Kidney (tissue), 14 donors: ENCODE measurements around the gene MS4A18. TPM values are rescaled to one million over a fixed set of nuclear protein-coding genes. Genes with fewer than 3 reads are reported as not detected.

Experiments used
- DNase-seq, 5 donors: peaks; one replicate each; pipeline ENCODE4 v3.0.0-alpha.2; 2013 to 2020
- FAIRE-seq: peaks from 2 replicates; lab custom pipeline; 2012; peaks lifted over from hg19 to GRCh38; lab: Jason Lieb, UNC
- H3K27ac ChIP-seq, 2 donors: one replicate each; pipeline ENCODE4 v1.7.0; 2013; ENCODE audit warnings: low read depth in 2 of 2, low read length in 2 of 2, inconsistent platforms in 1 of 2
- H3K27me3 ChIP-seq: one replicate; pipeline ENCODE4 v1.7.1; 2013; ENCODE audit warnings: low read length, inconsistent platforms; ENCODE audit not compliant: control insufficient read depth, insufficient read depth
- H3K36me3 ChIP-seq, 3 donors: one replicate each; pipeline versions ENCODE4 v1.7.0 to v1.7.1; 2013; ENCODE audit warnings: low read length in 3 of 3, control low read depth in 1 of 3, inconsistent platforms in 1 of 3; ENCODE audit not compliant: insufficient read depth in 3 of 3, control insufficient read depth in 2 of 3
- H3K4me1 ChIP-seq, 3 donors: one replicate each; pipeline versions ENCODE4 v1.7.0 to v1.7.1; 2013; ENCODE audit warnings: low read length in 3 of 3, inconsistent platforms in 1 of 3, low read depth in 1 of 3; ENCODE audit not compliant: control insufficient read depth in 2 of 3, insufficient read depth in 2 of 3
- H3K4me3 ChIP-seq, 3 donors: one replicate each; pipeline versions ENCODE4 v1.7.0 to v1.8.1; 2013; ENCODE audit warnings: low read length in 3 of 3, control low read depth in 1 of 3, inconsistent platforms in 1 of 3
- H3K9ac ChIP-seq, 3 donors: one replicate each; pipeline versions ENCODE4 v1.7.0 to v1.7.1; 2013; ENCODE audit warnings: low read length in 3 of 3, control low read depth in 1 of 3, inconsistent platforms in 1 of 3
- H3K9me3 ChIP-seq, 3 donors: one replicate each; pipeline versions ENCODE4 v1.7.0 to v1.7.1; 2013; ENCODE audit warnings: low read length in 3 of 3, control low read depth in 1 of 3, inconsistent platforms in 1 of 3; ENCODE audit not compliant: control insufficient read depth in 2 of 3, insufficient read depth in 1 of 3
- CTCF ChIP-seq: IDR thresholded peaks from 3 replicates; pipeline ENCODE4 v1.5.1; 2012; ENCODE audit warnings: mild to moderate bottlenecking, moderate library complexity, borderline replicate concordance; ENCODE audit not compliant: insufficient read depth; ENCODE audit errors: extremely low read depth
- intact Hi-C: fragments of 100-400 bp; cut with DNase I; formaldehyde crosslinking; loops from one replicate; pipeline ENCODE4 v1.11.1; 2022
- polyA plus RNA-seq: library from polyadenylated mRNA; stranded (reverse); fragments of 350-450 nt; fragmentation: Illumina TruSeq; extraction: RNeasy Lipid Tissue Mini Kit (QIAGEN cat#74804); gene quantifications from one replicate; pipeline ENCODE4 v1.2.3, GENCODE V29; 2014; ENCODE audit warnings: low read depth, low replicate concordance; ENCODE audit not compliant: insufficient read depth
- total RNA-seq: library from RNA; stranded (reverse); fragmentation: NEBNext Ultra II Directional; extraction: Animal tissue kit (Norgen Biotek cat#: 25700); gene quantifications from one replicate; pipeline ENCODE4 v1.2.1, GENCODE V29; 2021
- donor health status: control.
- donor health status: control.
- donor health status: control.
- donor health status: control.
- donor health status: control.
- donor health status: DM: yes; HTN: yes; CAD: no.
- donor health status: Normal renal cell carcinoma (clear cell type).

MS4A18 gene
- total and polyA plus RNA-seq, 2 donors from 2014 or later, result not detected

- no peak for DNase-seq
- no peak overlapping the region for H3K9ac ChIP-seq
- H3K4me1 ChIP-seq, result no peaks in the 10 kb centered on the region
- intact Hi-C loops, result no loop called here
- FAIRE-seq, result no peak
- H3K36me3 ChIP-seq, result no peaks in the 10 kb centered on the region
- H3K27ac ChIP-seq, result no peak overlapping the region
- H3K27me3 ChIP-seq, result no peaks in the 10 kb centered on the region
- peaks cover 0 to 14% (median 2%) of the 10 kb centered on the region in 3 donors for H3K9me3 ChIP-seq
- H3K4me3 ChIP-seq, result no peak overlapping the region
- TF ChIP-seq CTCF, result no peak
These were observed 4.1 kb upstream of the MS4A18 start for GRCh38 chr11:60720460-60720859.

GRCh38 chr11:60725592-60725991 lies 1.1 kb downstream of the MS4A18 start:
- DNase-seq (no peak), FAIRE-seq (no peak)
- intact Hi-C loops, result no loop called here
- H3K27ac ChIP-seq, result no peak overlapping the region
- no peaks in the 10 kb centered on the region for H3K4me1 ChIP-seq
- no peak overlapping the region for H3K4me3 ChIP-seq
- no peak for TF ChIP-seq CTCF
- no peaks in the 10 kb centered on the region for H3K9me3 ChIP-seq
- H3K27me3 ChIP-seq, result no peaks in the 10 kb centered on the region
- no peaks in the 10 kb centered on the region for H3K36me3 ChIP-seq
- no peak overlapping the region for H3K9ac ChIP-seq

- TF ChIP-seq CTCF, result no peak
- H3K27me3 ChIP-seq, result no peaks in the 10 kb centered on the region
- FAIRE-seq (no peak), DNase-seq (no peak)
- H3K9me3 ChIP-seq, result no peaks in the 10 kb centered on the region
- no peaks in the 10 kb centered on the region for H3K4me1 ChIP-seq
- no peak overlapping the region for H3K9ac ChIP-seq
- intact Hi-C loops, result no loop called here
- H3K4me3 ChIP-seq, result no peak overlapping the region
- no peaks in the 10 kb centered on the region for H3K36me3 ChIP-seq
- H3K27ac ChIP-seq, result no peak overlapping the region
These were observed 7.1 kb downstream of the MS4A18 start for GRCh38 chr11:60731586-60731985.

GRCh38 chr11:60734279-60734678 lies 9.8 kb downstream of the MS4A18 start:
- Histone ChIP-seq H3K4me1 (no peaks in the 10 kb centered on the region), H3K9me3 (no peaks in the 10 kb centered on the region), H3K27ac (no peak overlapping the region), H3K36me3 (no peaks in the 10 kb centered on the region), H3K27me3 (no peaks in the 10 kb centered on the region), H3K4me3 (no peak overlapping the region), H3K9ac (no peak overlapping the region)
- intact Hi-C loops, result no loop called here
- no peak for TF ChIP-seq CTCF
- FAIRE-seq, result no peak
- no peak for DNase-seq
